Measurements from ENCODE around the gene FREM2. TPM values are rescaled to one million over a fixed set of nuclear protein-coding genes. Genes with fewer than 3 reads are reported as not detected.

The FREM2 gene
- total and polyA plus RNA-seq, 2 of the 13 experiments (the other 11 are each of a cell fraction or from before 2014, with no cell fraction given) = not detected

- no peak for FAIRE-seq
- Histone ChIP-seq H3K9ac (ENCODE audit: insufficient read depth, low read depth, low read length) (no peak overlapping the region), H3K79me2 (ENCODE audit: insufficient read depth, low read length) (no peaks in the 10 kb centered on the region), H3K4me2 (ENCODE audit: low read depth, low read length) (no peak overlapping the region), H3K9me3 (ENCODE audit: low read length) (no peaks in the 10 kb centered on the region), H2AFZ (ENCODE audit: low read length) (no peak overlapping the region), H3K27ac (ENCODE audit: extremely low read length, insufficient read depth, low read length) (no peak overlapping the region), H3K4me1 (ENCODE audit: insufficient read depth, low read length) (no peaks in the 10 kb centered on the region), H3K36me3 (replicated peaks in 1 of 2; ENCODE audit: control insufficient read depth in 1 of 2, insufficient read depth in 2 of 2, low read length in 2 of 2) (no peaks in the 10 kb centered on the region), H3K27me3 (ENCODE audit: control insufficient read depth in 1 of 2, insufficient read depth in 2 of 2, low read length in 2 of 2) (no peaks in the 10 kb centered on the region), H4K20me1 (ENCODE audit: insufficient read depth, low read length) (no peaks in the 10 kb centered on the region), H3K4me3 (replicated peaks in 1 of 3; ENCODE audit: insufficient read depth in 1 of 3, low read depth in 2 of 3, low read length in 3 of 3) (no peak overlapping the region)
- no peak for TF ChIP-seq ZBTB42 (CRISPR knock-in tag; IDR thresholded peaks at IDR 0.05)
- no peak for TF ChIP-seq SMAD9 (CRISPR knock-in tag; IDR thresholded peaks at IDR 0.05)
- no peak for TF ChIP-seq ZNF260 (CRISPR knock-in tag; IDR thresholded peaks at IDR 0.05; ENCODE audit: borderline replicate concordance, low read depth)
- no peak for TF ChIP-seq ZNF547 (CRISPR knock-in tag; IDR thresholded peaks at IDR 0.05)
- no peak for TF ChIP-seq ZNF138 (CRISPR knock-in tag; IDR thresholded peaks at IDR 0.05; ENCODE audit: low read depth)
- TF ChIP-seq CREB1 (IDR thresholded peaks at IDR 0.05) = no peak
- TF ChIP-seq CREB1 (CRISPR knock-in tag; IDR thresholded peaks at IDR 0.05) = no peak
- no peak for TF ChIP-seq CREBL2 (CRISPR knock-in tag; IDR thresholded peaks at IDR 0.05; ENCODE audit: borderline replicate concordance)
- no peak for TF ChIP-seq HDAC1 (CRISPR knock-in tag; IDR thresholded peaks at IDR 0.05)
- TF ChIP-seq ELK4 (CRISPR knock-in tag; IDR thresholded peaks at IDR 0.05; ENCODE audit: borderline replicate concordance) = no peak
- no peak for TF ChIP-seq ZNF598 (CRISPR knock-in tag; IDR thresholded peaks at IDR 0.05; ENCODE audit: borderline replicate concordance)
- no peak for TF ChIP-seq NR2F6 (IDR thresholded peaks at IDR 0.05)
- TF ChIP-seq NR2F6 (CRISPR knock-in tag; IDR thresholded peaks at IDR 0.05) = no peak
- no peak for TF ChIP-seq TCF7 (IDR thresholded peaks at IDR 0.05; ENCODE audit: low read depth)
- TF ChIP-seq MAFG (CRISPR knock-in tag; IDR thresholded peaks at IDR 0.05) = no peak
- intact Hi-C loops (cut with micrococcal nuclease; ENCODE audit: unreplicated experiment) = no loop called here
- POLR2A ChIA-PET = no interaction called here
- DNase-seq (ENCODE audit: low spot score) = no peak
- WGBS (ENCODE audit: low lambda C conversion rate) = 7% methylated on average over 1 of the region's 1 CpG
- CTCF ChIA-PET (ENCODE audit: low intra/inter-chr PET ratio, low total read pairs) = no interaction called here
- ATAC-seq = no peak
- in situ Hi-C loops (cut with HindIII; ENCODE audit: extremely low pct_ligation_motif_present, low pct_unique_long_range_greater_than_20kb) = no loop called here
- no TSS peak for BruUV-seq (replicated peaks)
Measured at GRCh38 chr13:38785490-38785889, 98.6 kb downstream of the FREM2 start.
